ENCODE data around the gene EFNA1. TPM values are rescaled to one million over a fixed set of nuclear protein-coding genes. Genes with fewer than 3 reads are reported as not detected.

Gene EFNA1
- total and polyA plus RNA-seq, 11 donors = 22.8 to 103 (median 37.2) TPM

GRCh38 chr1:155173478-155174323, 46.0 kb downstream of the EFNA1 start, which contains the start of gene TRIM46:
TRIM46 (plus strand) TSS chr1:155173849; CDS start chr1:155173967, 118 bp downstream.
- TF ChIP-seq POLR2A (IDR thresholded peaks at IDR 0.05) (no peak), CTCF (IDR thresholded peaks at IDR 0.05) (peak in 2 of 12 donors; percentile 6 to 21)
- ATAC-seq (no peak), DNase-seq (peak in 1 of 5 donors; percentile 27)
- H3K36me3 ChIP-seq = peaks cover 0 to 31% (median 22%) of the 10 kb centered on the region in 9 donors
- H3K27me3 ChIP-seq = peaks cover 0 to 28% (median 14%) of the 10 kb centered on the region in 9 donors
- peak within 1 kb of the TSS; percentile 83 to 98 (median 94) for H3K27ac ChIP-seq
- H3K4me1 ChIP-seq = peaks cover 0 to 47% (median 21%) of the 10 kb centered on the region in 12 donors
- H3K9me3 ChIP-seq = no peaks in the 10 kb centered on the region
- WGBS, 4 donors = 1 to 3% (median 2%) methylated on average over 38 of the region's 38 CpGs
- peak within 1 kb of the TSS; percentile 48 to 98 (median 82) for H3K4me3 ChIP-seq
- intact Hi-C loops (cut with DNase I) = loop anchor here in 4 of 10 donors (2.0 to 10.0 kb wide), 5 partner anchors 19 to 421 kb away; partner anchors contain the start of gene SLC50A1 (in 1 of the 4)

- intact Hi-C loops (cut with DNase I) = loop anchor here in 7 of 10 donors (2.0 to 10.0 kb wide), 6 partner anchors 18 to 420 kb away; partner anchors contain the start of gene SLC50A1 (in 1 of the 7)
- peaks cover 0 to 28% (median 14%) of the 10 kb centered on the region in 9 donors for H3K27me3 ChIP-seq
- peak overlapping the region in 1 of 12 donors; percentile 42 for H3K27ac ChIP-seq
- H3K9me3 ChIP-seq = no peaks in the 10 kb centered on the region
- ATAC-seq (no peak), DNase-seq (no peak)
- H3K36me3 ChIP-seq = peaks cover 0 to 22% (median 13%) of the 10 kb centered on the region in 9 donors
- H3K4me1 ChIP-seq = peaks cover 0 to 47% (median 21%) of the 10 kb centered on the region in 12 donors
- TF ChIP-seq CTCF (IDR thresholded peaks at IDR 0.05) (no peak), POLR2A (IDR thresholded peaks at IDR 0.05) (no peak)
- H3K4me3 ChIP-seq = peak overlapping the region in 5 of 12 donors; percentile 7 to 96 (median 78)
- WGBS, 4 donors = 6 to 12% (median 8%) methylated on average over 31 to 35 of the region's 35 CpGs
These were observed 46.9 kb downstream of the EFNA1 start for GRCh38 chr1:155174324-155175280.

- 86 to 90% (median 87%) methylated on average over 12 of the region's 12 CpGs for WGBS, 4 donors
- H3K36me3 ChIP-seq = peaks cover 0 to 14% (median 5%) of the 10 kb centered on the region in 9 donors
- intact Hi-C loops (cut with DNase I) = loop anchor here in 7 of 10 donors (2.0 to 10.0 kb wide), 5 partner anchors 17 to 419 kb away; no protein-coding TSS in a partner anchor
- DNase-seq (peak in 1 of 5 donors; percentile 18), ATAC-seq (no peak)
- peaks cover 0 to 28% (median 14%) of the 10 kb centered on the region in 9 donors for H3K27me3 ChIP-seq
- H3K9me3 ChIP-seq = no peaks in the 10 kb centered on the region
- H3K27ac ChIP-seq = no peak overlapping the region
- peaks cover 0 to 47% (median 21%) of the 10 kb centered on the region in 12 donors for H3K4me1 ChIP-seq
- H3K4me3 ChIP-seq = no peak overlapping the region
- TF ChIP-seq POLR2A (IDR thresholded peaks at IDR 0.05) (no peak), CTCF (IDR thresholded peaks at IDR 0.05) (no peak)
These were observed 47.7 kb downstream of the EFNA1 start for GRCh38 chr1:155175281-155175926.

All from heart left ventricle (tissue), 16 donors.